ENCODE data around the gene GMDS. TPM values are rescaled to one million over a fixed set of nuclear protein-coding genes. Genes with fewer than 3 reads are reported as not detected.

GMDS gene
- total RNA-seq, 1 experiment from 2014 or later, result 31.1 TPM

- H3K36me3 ChIP-seq (ENCODE audit: control insufficient read depth, insufficient read depth, low read length), result no peaks in the 10 kb centered on the region
- Mint-ChIP-seq H3K27me3 (ENCODE audit: insufficient read depth, unreplicated experiment) (no peaks in the 10 kb centered on the region), H3K27ac (ENCODE audit: unreplicated experiment) (no peak overlapping the region), H3K4me3 (ENCODE audit: unreplicated experiment) (no peak overlapping the region), H3K9me3 (ENCODE audit: unreplicated experiment) (no peaks in the 10 kb centered on the region), H3K36me3 (ENCODE audit: insufficient read depth, unreplicated experiment) (no peaks in the 10 kb centered on the region), H3K4me1 (ENCODE audit: low read depth, unreplicated experiment) (no peaks in the 10 kb centered on the region)
- no peak for TF ChIP-seq CTCF (IDR thresholded peaks at IDR 0.05; ENCODE audit: insufficient read depth in 1 of 2, low read depth in 1 of 2, low read length in 1 of 2, severe bottlenecking in 1 of 2, unreplicated experiment in 1 of 2)
- DNase-seq, result no peak
- no peaks in the 10 kb centered on the region for H3K4me1 ChIP-seq
- intact Hi-C loops (cut with micrococcal nuclease; ENCODE audit: unreplicated experiment), result no loop called here
- H3K27me3 ChIP-seq (replicated peaks; ENCODE audit: control insufficient read depth, insufficient read depth, low read length), result no peaks in the 10 kb centered on the region
- H3K4me3 ChIP-seq (ENCODE audit: low read depth, low read length), result no peak overlapping the region
- H3K9me3 ChIP-seq, result no peaks in the 10 kb centered on the region
- ChIA-PET CTCF (interaction anchor here (0.9 kb wide), 1 partner anchor 265 kb away, joined by 4 read pairs; no protein-coding TSS in a partner anchor), POLR2A (no interaction called here)
- BruUV-seq (replicated peaks), result no TSS peak
Observed at GRCh38 chr6:1838604-1839213, 406.7 kb downstream of the GMDS start.

GRCh38 chr6:1837826-1838225 is 407.6 kb downstream of the GMDS start:
- H3K4me3 ChIP-seq (ENCODE audit: low read depth, low read length), result no peak overlapping the region
- H3K27me3 ChIP-seq (replicated peaks; ENCODE audit: control insufficient read depth, insufficient read depth, low read length), result no peaks in the 10 kb centered on the region
- Mint-ChIP-seq H3K27me3 (ENCODE audit: insufficient read depth, unreplicated experiment) (no peaks in the 10 kb centered on the region), H3K27ac (ENCODE audit: unreplicated experiment) (no peak overlapping the region), H3K4me3 (ENCODE audit: unreplicated experiment) (no peak overlapping the region), H3K9me3 (ENCODE audit: unreplicated experiment) (no peaks in the 10 kb centered on the region), H3K4me1 (ENCODE audit: low read depth, unreplicated experiment) (no peaks in the 10 kb centered on the region), H3K36me3 (ENCODE audit: insufficient read depth, unreplicated experiment) (no peaks in the 10 kb centered on the region)
- no TSS peak for BruUV-seq (replicated peaks)
- no peaks in the 10 kb centered on the region for H3K36me3 ChIP-seq (ENCODE audit: control insufficient read depth, insufficient read depth, low read length)
- no peak for TF ChIP-seq CTCF (IDR thresholded peaks at IDR 0.05; ENCODE audit: insufficient read depth in 1 of 2, low read depth in 1 of 2, low read length in 1 of 2, severe bottlenecking in 1 of 2, unreplicated experiment in 1 of 2)
- intact Hi-C loops (cut with micrococcal nuclease; ENCODE audit: unreplicated experiment), result no loop called here
- no peaks in the 10 kb centered on the region for H3K4me1 ChIP-seq
- no peaks in the 10 kb centered on the region for H3K9me3 ChIP-seq
- ChIA-PET POLR2A (no interaction called here), CTCF (no interaction called here)
- DNase-seq, result no peak

- Histone ChIP-seq H3K4me1 (no peaks in the 10 kb centered on the region), H3K36me3 (ENCODE audit: control insufficient read depth, insufficient read depth, low read length) (no peaks in the 10 kb centered on the region), H3K4me3 (ENCODE audit: low read depth, low read length) (no peak overlapping the region), H3K9me3 (no peaks in the 10 kb centered on the region), H3K27me3 (replicated peaks; ENCODE audit: control insufficient read depth, insufficient read depth, low read length) (no peaks in the 10 kb centered on the region)
- ChIA-PET POLR2A (no interaction called here), CTCF (no interaction called here)
- intact Hi-C loops (cut with micrococcal nuclease; ENCODE audit: unreplicated experiment), result no loop called here
- H3K27ac Mint-ChIP-seq (ENCODE audit: unreplicated experiment), result no peak overlapping the region
- H3K4me3 Mint-ChIP-seq (ENCODE audit: unreplicated experiment), result no peak overlapping the region
- no peaks in the 10 kb centered on the region for H3K9me3 Mint-ChIP-seq (ENCODE audit: unreplicated experiment)
- H3K4me1 Mint-ChIP-seq (ENCODE audit: low read depth, unreplicated experiment), result no peaks in the 10 kb centered on the region
- H3K27me3 Mint-ChIP-seq (ENCODE audit: insufficient read depth, unreplicated experiment), result no peaks in the 10 kb centered on the region
- no peaks in the 10 kb centered on the region for H3K36me3 Mint-ChIP-seq (ENCODE audit: insufficient read depth, unreplicated experiment)
- DNase-seq, result no peak
- BruUV-seq (replicated peaks), result no TSS peak
- TF ChIP-seq CTCF (IDR thresholded peaks at IDR 0.05; ENCODE audit: insufficient read depth in 1 of 2, low read depth in 1 of 2, low read length in 1 of 2, severe bottlenecking in 1 of 2, unreplicated experiment in 1 of 2), result no peak
Observed at GRCh38 chr6:1836690-1837089, 408.7 kb downstream of the GMDS start.

All from Caco-2 (cell line).